Dermis blood vessel endothelial cell (primary cell): ENCODE results near the gene CEP250. TPM values are rescaled to one million over a fixed set of nuclear protein-coding genes. Genes with fewer than 3 reads are reported as not detected.
"Not testable (repeated sequence)": the region's sequence is repeated elsewhere in the genome, so short reads cannot be mapped to it uniquely, and the experiment has no call there.

Source experiments
- DNase-seq: peaks from one replicate; pipeline ENCODE4 v3.0.0; 2010
- total RNA-seq: library from RNA; depleted of rRNA; stranded (reverse); fragments of >200 nt; gene quantifications from 2 replicates; pipeline ENCODE4 v1.2.3, GENCODE V29; 2014

The CEP250 gene
- total RNA-seq, 1 donor from 2014 or later, result 13.4 TPM

DNA sequence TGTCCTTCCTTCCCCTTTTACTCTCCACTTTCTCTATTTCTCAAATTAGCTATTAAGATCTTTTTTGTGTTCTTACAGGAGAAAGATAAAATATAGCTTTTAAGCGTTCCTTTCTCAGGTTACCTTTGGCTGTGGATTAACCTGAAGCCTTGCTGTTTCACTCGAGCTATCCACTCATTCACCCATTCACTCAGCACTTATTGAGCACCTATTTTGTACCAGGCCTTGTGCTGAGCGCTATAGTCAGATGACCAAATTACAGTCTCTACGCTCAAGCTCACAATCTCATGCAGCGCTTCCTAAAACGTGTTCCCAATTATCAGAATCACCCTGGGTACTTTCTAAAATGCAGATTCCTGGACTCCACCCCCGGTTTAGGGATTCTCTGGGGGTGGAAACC is 1.8 kb upstream of the CEP250 start:
- DNase-seq, result no peak

DNA sequence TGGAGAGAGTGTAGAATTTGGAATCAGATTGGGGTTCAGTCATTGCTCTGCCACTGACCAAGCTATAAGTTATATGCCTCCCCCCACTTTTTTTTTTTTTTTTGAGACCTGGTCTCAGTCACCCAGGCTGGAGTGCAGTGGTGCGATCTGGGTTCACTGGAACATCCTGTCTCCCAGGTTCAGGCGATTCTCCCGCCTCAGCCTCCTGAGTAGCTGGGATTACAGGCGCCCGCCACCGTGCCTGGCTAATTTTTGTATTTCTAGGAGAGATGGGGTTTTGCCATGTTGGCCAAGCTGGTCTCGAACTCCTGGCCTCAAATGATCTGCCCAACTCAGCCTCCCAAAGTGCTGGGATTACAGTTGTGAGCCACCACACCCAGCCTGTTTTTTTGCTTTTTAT is 1.3 kb downstream of the CEP250 start:
- DNase-seq, result not testable (repeated sequence)

DNA sequence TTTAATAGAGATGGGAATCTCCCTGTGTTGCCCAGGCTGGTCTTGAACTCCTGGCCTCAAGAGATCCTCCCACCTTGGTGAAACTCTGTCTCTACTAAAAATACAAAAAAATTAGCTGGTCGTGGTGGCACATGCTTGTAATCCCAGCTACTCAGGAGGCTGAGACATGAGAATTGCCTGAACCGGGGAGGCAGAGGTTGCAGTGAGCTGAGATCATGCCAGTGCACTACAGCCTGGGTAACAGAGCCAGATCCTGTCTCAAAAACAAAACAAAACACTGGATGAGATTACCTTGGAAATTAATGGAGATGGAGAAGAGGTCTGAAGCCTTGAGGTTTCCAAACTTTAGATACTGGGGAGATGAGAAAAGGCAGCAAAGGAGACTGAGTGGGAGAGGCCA is 2.1 kb downstream of the CEP250 start:
- not testable (repeated sequence) for DNase-seq

DNA sequence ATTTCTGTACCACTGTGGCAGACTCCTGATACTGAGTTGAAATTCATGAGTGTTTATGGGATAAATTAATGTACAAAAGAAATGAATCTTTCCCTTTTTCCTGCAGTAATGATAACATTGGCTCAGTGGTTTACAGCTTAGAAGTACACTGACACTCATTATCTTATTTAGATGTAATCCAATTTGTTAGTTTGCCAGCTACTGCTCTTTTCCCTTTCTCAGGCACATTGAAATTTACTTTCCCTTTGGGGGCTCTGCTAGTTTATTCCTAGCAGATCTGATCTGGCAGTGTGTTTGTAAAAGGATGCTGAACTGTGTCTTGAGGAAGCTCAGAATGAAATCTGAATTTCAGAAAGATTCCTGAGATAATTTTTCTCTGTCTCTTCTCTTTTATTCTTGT is 3.0 kb downstream of the CEP250 start:
- no peak for DNase-seq

DNA sequence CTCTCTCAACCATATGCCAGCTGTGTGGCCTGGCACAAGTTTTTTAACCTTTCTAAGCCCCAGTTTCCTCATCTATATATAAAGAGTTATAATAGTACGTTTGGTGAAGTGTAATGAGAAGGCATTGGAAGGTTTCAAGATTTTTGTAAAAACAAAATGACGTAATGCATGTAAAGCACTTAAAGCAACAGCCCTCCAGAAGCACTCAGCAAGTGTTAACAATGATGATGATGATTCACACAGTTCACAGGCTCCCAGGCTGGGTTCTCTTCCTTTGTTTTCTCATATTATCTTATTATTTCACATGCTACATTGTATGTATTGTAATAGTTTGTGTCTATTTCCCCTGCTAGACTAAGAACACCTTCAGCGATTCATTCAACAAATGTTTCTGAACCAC is 6.2 kb downstream of the CEP250 start:
- DNase-seq, result peak; percentile 92

DNA sequence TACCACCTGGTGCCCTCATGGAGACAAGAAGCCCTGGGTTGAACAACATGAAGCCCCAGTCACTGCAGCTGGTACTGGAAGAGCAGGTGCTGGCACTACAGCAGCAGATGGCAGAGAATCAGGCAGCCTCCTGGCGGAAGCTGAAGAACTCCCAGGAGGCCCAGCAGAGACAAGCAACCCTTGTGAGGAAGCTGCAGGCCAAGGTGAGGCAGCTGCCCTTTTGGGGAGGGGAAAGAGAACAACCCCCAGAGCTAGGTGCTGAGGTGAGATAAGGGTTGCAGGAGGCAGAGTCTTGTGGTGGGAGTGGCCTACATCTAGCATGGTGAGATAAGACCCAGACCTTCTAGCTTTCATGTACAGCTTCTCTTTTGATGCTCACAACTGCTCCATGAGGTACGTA is 7.0 kb downstream of the CEP250 start:
- DNase-seq, result peak; percentile 13

DNA sequence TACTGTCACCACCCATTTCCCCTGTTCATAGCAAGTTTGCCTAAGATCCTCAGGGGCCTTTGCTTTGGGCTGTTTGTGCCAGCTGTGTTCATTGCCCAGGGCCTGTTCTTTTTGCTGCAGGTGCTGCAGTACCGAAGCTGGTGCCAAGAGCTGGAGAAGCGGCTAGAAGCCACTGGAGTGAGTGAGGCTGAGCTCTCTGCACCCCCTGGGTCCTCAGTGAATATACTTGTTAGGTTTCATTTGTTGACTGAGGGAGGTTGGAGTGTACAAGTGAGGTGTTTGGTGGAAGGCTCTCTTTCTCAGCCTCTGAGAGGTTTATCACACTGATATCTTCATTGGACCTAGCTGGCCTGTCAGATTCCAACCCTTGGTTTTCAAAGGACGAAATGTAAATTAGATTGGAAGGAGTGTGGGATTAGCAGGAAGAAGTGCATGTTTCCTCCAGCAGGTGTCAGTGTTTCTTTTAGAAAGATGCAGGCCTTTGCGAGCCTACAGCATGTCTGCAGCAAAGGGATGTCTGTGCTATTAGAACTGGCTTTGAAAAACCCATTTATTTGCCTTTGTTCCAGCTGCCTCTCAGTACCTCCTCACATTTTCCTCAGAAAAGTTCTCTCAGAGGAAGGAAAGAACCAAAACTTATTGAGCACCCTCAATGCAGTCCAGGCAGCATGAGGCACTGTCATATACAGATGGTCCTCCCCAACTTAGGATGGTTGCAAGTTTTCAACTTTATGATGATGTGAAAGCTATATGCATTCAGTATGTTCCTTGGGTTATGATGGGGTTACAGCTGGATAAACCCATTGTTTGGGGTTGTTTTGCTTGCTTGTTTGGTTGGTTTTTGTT is 8.3 kb downstream of the CEP250 start:
- peak; percentile 87 for DNase-seq

DNA sequence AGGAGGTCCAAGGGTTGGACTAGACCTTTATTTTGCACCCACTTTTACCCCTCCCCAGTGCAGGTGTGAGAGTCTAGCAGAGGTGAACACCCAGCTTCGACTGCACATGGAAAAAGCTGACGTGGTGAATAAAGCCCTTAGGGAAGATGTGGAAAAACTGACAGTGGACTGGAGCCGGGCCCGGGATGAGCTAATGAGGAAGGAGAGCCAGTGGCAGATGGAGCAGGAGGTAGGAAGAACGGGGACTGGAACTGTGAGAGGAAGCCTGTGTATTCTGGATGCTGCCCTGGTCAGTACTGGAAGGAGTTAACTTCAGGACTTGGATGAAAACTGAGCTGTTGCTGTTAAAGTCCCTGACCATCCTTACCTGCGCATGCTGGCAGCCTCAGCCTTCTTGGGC is 10.6 kb downstream of the CEP250 start:
- DNase-seq, result no peak

DNA sequence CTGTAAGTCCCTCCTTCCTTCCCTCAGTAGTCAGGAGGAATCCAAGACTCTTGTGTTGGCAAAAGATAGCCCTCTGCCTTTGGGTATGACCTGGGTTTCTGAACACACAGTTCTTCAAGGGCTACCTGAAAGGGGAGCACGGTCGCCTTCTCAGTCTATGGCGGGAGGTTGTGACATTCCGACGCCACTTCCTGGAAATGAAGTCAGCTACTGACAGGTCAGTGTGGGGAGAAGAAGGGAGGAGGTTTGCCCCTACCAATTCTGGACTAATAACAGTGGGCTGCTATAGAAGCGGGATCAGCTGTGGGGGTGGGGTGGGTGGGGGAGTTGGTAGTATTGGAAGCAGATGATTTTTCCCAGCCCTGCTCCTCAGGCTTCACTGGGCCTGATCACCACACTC is 11.5 kb downstream of the CEP250 start:
- no peak for DNase-seq

DNA sequence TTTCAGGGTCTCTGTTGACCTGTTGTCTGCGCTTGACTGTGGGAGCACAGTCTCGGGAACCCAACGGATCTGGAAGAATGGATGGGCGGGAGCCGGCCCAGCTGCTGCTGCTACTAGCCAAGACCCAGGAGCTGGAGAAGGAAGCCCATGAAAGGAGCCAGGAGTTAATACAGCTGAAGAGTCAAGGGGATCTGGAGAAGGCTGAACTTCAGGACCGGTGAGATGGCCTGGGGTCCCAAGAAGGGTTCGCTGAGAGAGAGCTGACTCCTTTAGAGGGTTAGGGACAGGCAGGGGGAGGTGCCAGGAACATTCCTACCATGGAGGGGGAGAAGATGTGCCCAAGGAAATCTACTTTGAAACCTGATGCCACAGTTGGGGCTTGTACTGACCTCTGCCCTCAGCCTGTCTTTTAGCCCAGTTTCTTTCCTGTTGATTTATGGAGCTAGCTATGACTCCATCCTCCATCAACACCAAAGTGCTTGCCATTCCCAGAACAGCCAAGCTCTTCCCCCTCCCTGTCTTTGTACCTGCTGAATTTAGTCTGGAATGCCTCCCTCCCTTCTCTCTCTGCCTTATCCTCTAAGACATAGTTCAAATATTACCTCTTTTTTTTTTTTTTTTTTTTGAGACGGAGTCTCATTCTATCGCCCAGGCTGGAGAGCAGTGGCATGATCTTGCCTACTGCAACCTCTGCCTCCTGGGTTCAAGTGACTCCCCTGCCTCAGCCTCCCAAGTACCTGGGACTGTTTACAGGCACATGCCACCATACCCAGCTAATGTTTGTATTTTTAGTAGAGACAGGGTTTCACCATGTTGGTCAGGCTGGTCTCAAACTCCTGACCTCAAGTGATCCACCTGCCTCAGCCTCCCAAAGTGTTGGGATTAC is 12.2 kb downstream of the CEP250 start:
- DNase-seq, result peak; percentile 52

DNA sequence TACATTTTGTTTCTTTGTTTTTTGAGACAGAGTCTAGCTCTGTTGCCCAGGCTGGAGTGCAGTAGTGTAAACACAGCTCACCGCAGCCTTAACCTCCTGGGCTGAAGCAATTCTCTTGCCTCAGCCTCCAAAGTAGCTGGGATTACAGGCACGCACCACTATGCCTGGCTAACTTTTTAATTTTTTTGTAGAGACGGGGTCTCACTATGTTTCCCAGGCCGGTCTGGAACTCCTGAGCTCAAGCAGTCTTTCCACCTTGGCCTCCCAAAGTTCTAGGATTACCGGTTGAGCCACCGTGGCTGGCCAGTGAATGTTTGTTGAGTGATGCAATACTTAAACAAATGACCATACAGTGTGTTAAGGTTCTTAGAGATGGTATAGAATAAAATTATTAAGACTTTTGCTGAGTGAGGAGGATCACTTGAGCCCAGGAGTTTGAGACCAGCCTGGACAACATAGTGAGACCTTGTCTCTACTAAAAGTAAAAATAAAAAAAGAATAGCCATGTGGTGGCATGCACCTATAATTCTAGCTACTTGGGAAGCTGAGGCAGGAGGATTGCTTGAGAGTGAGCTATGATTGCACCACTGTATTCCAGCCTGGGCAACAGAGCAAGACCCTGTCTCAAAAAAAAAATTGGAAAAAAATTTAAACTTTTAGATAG is 13.4 kb downstream of the CEP250 start:
- DNase-seq, result no peak

DNA sequence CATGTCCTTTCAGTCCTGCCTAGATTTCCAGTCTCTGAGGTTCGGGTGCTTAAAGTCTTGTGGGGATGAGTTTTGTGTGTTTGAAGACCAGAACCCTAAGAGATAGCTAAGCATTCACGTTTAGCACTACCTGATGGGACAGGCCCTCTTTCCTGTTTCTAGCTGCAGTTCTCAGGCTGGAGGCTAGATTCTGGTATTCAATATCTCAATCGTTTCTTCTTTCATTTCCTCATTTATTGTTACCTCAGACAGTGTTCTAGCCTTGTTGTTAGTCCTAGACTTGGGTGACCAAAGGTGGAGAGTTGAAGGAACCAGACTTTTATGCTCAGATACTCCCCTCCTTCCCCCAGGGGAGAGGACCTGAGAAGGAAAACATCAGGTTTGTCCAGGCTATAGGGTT is 16.8 kb downstream of the CEP250 start:
- DNase-seq, result no peak

DNA sequence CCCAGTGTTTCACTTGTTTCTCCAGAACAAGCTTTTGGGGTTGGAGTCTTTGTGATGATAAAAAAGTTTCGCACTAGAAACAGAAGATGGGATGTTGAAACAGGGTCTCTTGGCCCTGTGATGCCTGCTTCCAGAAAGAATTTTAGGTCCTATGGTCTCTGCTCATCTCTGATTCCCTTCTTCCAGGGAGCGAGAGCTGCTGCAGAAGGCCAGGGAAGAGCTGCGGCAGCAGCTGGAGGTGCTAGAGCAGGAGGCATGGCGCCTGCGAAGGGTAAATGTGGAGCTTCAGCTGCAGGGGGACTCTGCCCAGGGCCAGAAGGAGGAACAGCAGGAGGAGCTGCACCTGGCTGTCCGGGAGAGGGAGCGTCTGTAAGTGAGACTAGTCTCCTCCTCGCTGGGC is 18.3 kb downstream of the CEP250 start:
- no peak for DNase-seq

DNA sequence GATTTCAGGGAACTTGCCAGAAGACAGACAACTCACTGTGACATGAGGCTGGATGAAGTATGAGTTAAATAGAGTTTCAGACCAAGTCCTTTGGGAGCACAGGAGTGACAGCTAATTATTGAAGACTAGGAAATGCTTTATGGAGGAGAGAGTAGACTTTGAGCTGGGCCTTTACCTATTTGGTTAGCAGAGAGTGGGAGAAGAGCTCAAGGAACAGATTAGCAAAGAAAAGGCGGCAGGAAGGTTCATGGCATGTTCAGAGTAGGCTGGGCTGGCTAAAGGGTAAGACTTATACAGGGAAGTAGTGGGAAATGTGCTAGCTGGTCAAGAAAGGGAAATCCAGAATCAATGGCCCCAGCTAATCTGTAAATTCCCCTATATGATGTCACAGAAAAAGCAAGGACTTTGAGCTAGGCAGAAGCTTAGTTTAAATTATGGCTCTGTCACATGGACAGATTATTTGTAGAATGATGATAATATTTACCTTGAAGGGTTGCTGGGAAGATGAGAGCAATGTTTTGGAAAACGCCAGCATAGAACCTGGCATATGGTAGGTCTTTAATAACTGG is 19.0 kb downstream of the CEP250 start:
- DNase-seq, result no peak

DNA sequence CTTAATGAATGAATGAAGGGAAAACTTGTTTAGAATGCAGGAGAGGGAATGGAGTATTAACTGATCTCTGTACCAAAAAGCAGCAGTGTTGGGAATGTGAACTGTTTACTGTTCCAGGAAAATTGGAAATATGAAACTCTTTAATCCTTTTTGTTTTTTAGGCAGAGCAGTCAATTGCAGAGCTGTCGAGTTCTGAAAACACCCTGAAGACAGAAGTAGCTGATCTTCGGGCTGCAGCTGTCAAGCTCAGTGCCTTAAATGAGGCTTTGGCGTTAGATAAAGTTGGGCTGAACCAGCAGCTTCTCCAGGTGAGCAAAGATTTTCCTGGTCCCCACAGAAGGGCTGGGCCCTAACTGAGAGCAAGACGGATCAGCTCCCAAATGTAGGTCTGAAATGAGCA is 20.9 kb downstream of the CEP250 start:
- no peak for DNase-seq

DNA sequence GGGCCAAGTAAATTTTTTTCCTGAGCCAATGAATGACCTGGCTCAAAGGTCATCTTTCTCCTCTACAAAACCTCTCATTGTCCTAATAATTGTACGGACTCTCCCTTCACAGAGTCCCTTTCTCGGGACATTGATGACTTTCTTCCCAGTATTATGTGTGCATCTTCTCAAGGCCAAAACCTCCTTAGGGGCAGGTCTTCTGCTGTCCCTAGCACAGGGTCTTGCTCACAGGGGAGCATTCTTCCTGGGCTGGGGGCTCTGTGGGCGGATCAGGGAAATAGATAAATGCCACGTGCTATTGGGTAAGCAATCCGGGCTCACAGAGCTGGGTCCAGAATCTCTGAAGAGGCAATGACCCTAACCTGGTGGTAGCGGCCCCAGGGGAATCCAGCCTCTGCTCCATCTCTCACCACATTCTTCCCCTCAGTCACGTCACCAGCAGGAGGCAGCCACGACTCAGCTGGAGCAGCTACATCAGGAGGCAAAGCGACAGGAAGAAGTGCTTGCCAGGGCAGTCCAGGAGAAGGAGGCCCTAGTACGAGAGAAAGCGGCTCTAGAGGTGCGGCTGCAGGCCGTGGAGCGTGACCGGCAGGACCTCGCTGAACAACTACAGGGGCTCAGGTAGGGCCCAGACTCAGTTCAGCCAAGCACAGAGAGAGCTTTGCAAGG is 23.5 kb downstream of the CEP250 start:
- peak; percentile 35 for DNase-seq

DNA sequence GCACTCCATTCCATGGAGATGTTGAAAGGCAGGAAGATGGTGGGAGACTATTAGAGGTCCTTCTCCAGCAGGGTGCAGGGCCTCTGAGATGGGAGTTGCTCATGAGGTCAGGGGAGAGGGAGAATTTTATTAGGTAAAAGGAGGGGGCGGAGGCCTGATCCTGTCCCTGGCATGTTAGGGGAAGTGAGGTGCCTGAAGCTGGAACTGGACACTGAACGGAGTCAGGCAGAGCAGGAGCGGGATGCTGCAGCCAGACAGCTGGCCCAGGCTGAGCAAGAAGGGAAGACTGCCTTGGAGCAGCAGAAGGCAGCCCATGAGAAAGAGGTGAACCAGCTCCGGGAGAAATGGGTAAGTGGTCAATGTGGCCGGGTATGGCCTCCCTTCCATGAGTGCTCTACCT is 24.4 kb downstream of the CEP250 start:
- no peak for DNase-seq

DNA sequence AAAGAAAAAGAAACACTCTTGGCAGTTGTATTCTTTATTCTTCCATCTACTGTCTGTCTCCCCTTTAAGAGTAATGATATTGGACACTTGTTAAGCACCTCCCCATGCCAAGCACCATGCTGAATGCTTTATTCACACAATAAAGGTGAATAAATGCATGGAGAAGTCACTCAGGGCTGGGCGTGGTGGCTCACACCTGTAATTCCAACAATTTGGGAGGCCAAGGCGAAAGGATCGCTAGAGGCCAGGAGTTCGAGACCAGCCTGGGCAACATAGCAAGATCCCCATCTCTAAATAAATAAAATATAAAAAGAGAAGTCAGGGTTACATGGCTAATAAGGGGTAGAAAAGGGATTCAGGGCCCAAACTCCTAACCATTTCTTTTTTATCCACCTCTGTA is 32.1 kb downstream of the CEP250 start:
- no peak for DNase-seq

DNA sequence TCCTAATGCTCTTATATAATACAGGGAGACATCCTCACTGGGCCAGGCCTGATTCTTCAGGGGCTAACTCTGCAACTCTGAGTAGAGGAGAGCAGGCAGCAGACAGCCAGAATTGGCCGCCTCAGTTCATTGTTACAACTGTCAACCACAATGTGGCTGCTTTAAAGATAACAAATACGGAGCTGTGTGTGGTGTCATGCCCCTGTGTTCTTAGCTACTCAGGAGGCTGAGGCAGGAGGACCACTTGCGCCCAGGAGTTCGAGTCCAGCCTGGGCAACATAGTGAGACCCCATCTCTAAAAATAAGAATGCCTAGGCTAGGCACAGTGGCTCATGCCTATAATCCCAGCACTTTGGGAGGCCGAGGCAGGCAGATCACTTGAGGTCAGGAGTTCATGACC is 34.3 kb downstream of the CEP250 start:
- DNase-seq, result no peak

DNA sequence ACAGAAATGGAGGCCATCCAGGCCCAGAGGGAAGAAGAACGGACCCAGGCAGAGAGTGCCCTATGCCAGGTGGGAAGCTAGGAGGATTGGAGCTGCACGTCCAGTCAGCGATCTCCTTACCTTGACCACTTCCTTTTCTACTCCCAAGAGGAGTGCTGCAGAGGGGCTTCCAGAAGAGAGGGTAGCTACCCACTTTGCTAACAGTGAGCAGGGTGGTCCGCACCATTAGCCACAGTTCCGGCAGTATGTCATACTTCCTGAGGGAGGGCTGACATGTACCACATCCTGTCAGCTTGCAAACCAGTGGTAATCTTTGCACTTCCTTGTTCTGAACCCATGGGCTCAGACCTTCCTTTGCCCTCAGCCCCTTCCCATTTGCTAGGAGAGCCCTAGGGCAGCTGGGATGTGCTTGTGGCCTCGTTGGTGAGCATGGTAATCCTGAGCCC is 35.4 kb downstream of the CEP250 start:
- DNase-seq, result peak; percentile 45

DNA sequence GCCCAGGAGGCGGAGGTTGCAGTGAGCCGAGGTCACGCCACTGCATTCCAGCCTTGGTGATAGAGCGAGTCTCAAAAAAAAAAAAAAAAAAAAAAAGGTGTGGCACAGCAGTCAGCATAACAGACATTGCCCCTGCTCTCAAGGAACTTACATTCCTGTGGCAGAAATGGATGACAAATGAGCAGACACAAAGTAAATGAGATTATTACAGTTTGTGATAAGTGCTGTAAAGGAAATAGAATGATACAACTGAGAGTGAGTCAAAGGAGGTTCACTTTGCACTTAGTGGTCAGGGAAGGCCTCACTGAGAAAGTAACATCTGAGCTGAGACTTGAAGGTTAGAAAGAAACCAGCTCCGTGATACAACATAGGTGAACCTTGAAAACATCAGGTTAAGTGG is 36.4 kb downstream of the CEP250 start:
- no peak for DNase-seq

DNA sequence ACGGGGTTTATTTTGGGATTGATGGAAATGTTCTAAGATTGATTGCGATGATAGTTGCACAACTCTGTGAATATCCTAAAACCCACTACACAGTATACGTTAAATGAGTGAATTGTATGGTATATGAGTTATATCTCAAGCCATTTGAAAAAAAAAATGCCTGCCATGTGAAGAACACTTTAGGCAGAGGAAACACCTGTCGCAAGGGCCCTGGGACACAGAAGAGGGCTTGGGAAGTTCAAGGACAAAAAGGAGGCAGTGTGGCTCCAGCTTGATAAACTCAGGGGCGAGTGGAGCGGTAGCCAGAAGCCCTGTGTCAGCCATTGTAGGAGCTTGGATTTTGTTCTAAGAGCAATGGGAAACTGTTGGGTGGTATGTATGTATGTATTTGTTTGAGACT is 37.0 kb downstream of the CEP250 start:
- DNase-seq, result no peak
